HG03060 (cell line): Measurements from ENCODE around the gene FOXRED2.
"Not testable (repeated sequence)": the region's sequence is repeated elsewhere in the genome, so short reads cannot be mapped to it uniquely, and the experiment has no call there.

ENCODE experiments used
- ATAC-seq: cut with Tn5 transposase; IDR thresholded peaks from one replicate; pipeline ENCODE4 v1.9.1; 2021; ENCODE audit warnings: low read depth, moderate number of reproducible peaks; ENCODE audit not compliant: unreplicated experiment

Gene FOXRED2

GRCh38 chr22:36452978-36453607 lies 53.7 kb downstream of the FOXRED2 start:
- ATAC-seq: not testable (repeated sequence)

- no peak for ATAC-seq
Measured at GRCh38 chr22:36452250-36452977, 54.4 kb downstream of the FOXRED2 start.

- ATAC-seq: not testable (repeated sequence)
Measured at GRCh38 chr22:36450923-36451322, 55.9 kb downstream of the FOXRED2 start.

- ATAC-seq: no peak
Measured at GRCh38 chr22:36449596-36450175, 57.2 kb downstream of the FOXRED2 start.

DNA sequence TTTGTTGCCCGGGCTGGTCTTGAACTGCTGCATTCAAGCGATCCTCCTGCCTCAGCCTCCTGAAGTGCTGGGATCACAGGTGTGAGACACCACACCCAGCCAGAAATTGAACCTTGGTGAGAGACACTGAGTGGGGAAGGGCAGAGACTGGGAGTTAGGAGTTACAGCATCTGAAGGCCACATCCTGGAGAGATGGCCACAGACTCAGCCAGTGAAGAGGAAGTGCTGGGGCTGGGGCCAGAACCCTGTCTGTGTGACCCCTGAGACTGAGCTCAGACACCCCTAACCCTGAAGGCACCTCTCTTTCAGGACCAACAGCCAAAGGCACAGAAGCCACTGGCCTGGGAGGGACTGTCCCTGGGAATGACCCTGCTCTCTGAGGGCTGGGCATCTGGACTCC lies 59.2 kb downstream of the FOXRED2 start:
- ATAC-seq: no peak

- no peak for ATAC-seq
Measured at GRCh38 chr22:36445158-36445668, 61.6 kb downstream of the FOXRED2 start.

DNA sequence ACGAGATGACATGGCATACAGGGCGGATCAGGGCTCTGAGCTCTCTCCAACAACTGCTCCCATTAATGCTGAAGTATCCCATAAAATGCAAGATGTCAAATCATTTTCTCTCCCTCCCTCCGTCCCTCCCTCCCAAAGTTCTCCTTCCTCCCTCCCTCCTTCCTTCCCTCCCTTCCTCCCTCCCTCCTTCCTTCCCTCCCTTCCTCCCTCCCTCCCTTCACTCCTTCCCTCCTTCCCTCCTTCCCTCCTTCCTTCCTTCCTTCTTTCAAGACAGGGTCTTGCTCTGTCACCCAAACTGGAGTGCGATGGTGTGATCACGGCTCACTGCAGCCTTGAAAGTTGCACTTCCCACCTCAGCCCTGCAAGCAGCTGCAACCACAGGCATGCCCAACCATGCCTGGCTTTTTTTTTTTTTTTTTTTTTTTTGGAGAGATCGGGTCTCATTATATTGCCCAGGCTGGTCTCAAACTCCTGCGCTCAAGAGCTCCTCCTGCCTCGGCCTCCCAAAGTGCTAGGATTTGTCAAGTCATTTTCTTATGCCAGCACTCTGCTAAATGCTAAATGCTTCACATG lies 63.6 kb downstream of the FOXRED2 start:
- no peak for ATAC-seq

GRCh38 chr22:36442506-36443197 lies 64.2 kb downstream of the FOXRED2 start:
- ATAC-seq: no peak

GRCh38 chr22:36440429-36441002 lies 66.3 kb downstream of the FOXRED2 start:
- no peak for ATAC-seq

DNA sequence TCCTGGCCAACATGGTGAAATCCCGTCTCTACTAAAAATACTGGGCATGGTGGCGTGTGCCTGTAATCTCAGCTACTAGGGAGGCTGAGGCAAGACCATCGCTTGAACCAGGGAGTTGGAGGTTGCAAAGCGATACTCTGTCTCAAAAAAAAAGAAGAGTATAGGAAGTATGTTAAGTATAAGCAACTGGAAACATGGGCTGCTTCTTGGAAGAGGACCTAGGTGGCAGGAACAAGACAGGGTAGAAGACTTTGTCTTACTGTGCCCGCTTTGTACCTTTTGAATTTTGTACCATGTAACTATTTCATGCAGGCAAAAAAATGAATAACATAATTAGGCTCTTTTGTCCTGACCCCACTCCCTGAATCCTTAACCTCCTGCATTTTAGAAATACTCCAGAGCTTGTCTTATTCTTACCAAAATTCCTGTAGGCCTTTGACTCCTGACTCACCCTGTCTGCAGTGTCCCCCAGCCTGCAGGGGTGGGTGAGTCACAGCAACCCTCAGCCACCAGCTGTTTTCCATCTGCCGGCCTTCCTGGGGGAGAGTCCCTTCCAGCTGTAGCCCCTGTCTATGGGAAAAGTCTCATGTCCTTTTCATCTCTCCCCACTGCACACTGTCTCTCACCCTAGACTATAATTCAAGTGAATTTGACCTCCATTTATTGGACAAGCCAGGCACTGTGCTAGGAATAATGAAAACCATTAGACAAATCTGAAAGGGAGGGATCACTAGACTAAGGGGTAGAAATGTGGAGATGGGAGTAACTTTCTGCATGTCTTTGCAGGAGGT lies 67.2 kb downstream of the FOXRED2 start:
- ATAC-seq: no peak
